NCI-H2196 (cell line): Measurements from ENCODE around the gene PRKG1.

Experiments used
- DNase-seq: peaks from one replicate; lab custom pipeline; 2025; ENCODE audit not compliant: unreplicated experiment; lab: John Stamatoyannopoulos, UW

PRKG1 gene

GRCh38 chr10:51629934-51630639, 555.8 kb downstream of the PRKG1 start:
- DNase-seq, result no peak

DNA sequence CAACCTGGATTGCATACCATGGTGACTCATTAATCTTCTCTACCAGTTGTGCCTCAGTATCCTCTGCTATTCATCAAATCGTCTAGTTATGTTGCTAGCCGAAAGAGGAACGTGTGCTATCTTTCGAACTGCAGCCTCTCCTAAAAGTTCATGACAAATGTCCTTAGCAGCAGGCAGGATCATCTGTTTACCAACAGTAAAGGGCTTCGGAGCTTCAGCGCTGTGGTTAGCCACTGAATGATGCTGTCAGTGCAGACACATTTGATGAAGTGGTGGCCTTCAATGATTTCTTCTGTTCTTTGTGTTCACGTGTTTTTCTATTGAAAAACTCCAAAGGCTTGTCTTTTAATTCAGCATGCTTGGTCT, 556.3 kb downstream of the PRKG1 start:
- DNase-seq, result no peak

DNA sequence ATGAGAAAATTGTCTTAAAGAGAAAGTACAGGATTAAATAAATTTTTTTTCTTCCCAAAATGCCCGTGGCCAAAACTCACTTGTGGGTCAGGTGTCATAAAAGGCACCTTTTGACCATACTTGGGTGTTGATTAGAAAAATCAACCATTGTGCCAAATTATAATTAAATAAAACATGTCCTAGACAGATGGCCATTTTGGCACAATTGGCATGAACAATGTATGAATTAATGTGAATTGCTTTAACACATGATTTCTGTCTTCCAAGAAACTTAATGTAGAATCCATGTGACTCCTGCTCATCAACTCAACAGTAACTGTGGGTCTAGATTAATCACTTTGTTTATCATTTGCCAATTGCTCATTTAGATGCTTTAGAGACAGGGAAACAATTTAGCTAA, 561.1 kb downstream of the PRKG1 start:
- no peak for DNase-seq

DNA sequence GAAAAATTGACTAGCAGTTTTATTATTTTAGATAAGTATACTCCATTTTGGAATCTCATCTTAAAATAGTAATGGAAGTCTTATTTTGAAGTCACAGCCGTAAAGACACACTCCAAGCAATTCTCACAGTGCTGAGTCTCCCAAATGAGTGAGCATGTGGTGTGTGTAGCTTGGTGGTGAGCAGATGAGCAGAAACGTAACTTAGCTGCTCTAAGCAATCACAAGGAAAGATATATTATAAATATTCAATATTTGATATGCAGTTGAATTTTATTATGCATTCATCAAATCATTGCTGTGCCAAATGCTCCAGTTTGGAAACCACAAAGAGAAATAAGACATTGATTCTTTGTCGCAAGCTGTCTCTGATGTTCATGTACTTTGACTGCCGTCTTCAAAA, 563.9 kb downstream of the PRKG1 start:
- DNase-seq, result no peak

DNA sequence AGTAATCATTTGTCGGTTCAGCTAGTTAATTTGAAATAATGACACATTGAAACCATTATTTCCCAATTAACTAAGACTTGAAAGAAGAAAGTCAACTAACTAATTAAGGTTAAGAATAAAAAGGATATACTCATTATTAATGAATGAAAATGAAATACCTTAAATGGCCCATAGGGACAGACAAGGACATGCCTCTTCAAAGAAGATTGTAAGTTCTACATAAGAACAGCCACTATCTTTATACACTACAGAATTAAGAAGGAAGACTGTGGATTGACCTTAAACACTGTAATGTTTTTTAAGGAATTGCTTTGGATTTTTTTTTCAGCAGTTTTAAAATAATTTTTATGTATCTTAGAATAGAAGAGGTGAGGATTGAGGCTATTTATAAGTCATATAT, 564.5 kb downstream of the PRKG1 start:
- DNase-seq, result no peak

DNA sequence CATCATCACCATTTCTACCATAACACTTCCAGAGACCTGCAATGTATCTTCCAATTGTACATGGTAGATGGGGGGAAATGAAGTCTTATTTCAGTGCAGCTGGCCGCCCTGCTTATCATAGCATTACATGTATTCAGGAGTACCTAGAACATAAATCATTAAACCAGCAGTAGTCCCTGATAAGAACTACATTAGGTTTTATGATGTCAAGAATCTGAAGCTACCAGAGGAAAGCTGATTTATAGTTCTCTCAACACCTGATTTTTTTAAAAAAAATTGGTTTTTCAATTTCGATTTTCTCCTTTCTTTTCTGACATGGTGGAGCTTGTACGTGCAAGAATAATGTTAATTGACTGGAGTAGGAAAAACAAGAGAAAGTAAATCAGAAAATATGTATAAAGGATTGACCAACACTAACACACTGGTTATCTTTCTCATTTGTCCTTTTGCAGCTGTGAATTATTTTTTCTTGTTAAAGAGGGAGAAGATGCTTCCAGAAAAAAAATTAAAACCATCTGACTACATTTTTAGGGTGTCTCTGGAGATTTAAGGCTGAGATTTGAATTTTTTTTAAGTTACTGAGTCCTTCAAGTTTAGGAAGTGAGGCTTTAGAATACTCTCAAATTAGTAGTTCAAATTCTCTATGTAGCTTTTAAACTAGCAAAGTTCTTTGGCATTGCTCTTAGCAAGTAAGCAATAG, 566.0 kb downstream of the PRKG1 start:
- no peak for DNase-seq

- no peak for DNase-seq
These were observed 568.3 kb downstream of the PRKG1 start for GRCh38 chr10:51642581-51642980.

DNA sequence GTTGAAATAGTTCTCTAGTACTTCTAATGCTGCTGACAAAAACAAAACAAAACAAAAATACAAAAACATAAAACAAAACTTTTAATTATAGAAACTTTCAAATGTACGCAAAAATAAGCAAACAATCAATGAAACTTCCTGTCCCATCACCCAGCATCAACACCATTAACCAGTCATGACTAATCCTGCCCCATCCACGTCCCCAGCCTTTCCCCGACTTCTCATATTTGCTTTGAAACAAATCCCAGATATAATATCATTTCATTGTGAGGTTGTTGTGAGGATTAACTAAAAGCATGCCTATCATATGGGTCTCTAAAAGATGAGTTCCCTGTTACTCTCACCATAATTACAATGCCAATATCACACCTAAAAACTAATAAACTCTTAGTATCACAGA, 569.4 kb downstream of the PRKG1 start:
- DNase-seq, result no peak

GRCh38 chr10:51649064-51649463, 574.8 kb downstream of the PRKG1 start:
- DNase-seq, result no peak

DNA sequence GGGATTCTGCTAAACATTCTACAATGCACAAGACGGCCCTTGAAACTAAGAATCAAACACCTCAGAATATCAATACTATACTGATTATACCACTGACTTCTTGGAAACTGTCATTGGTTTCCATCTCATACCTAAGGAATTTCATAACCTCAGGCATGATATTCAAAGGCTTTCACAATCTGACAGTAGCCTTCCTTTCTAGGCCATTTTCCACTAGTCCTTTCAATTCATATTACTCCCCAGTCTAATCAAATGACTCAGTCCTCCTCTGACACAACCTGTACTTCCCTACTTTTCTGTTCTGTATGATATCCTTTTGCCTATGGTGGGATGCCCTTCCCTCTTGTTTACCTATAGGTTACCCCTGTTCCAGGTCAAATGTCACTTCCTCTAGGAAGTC, 576.8 kb downstream of the PRKG1 start:
- no peak for DNase-seq

DNA sequence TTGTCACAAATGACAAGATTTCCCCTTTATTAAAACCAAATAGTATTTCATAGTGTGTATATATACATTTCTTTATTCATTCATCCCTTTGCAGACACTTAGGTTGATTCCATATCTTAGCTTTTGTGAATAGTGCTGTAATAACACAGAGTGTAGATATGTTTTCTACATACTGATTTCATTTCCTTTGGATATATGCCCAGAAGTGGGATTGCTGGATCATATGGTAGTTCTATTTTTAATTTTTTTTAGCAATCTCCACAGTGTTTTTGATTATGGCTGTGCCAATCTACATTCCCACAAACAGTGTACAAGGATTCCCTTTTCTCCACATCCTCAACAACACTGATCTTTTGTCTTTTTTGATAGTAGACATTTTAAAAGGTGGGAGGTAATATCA, 578.7 kb downstream of the PRKG1 start:
- DNase-seq, result no peak

- no peak for DNase-seq
These were observed 580.6 kb downstream of the PRKG1 start for GRCh38 chr10:51654918-51655317.

GRCh38 chr10:51656503-51656902, 582.2 kb downstream of the PRKG1 start:
- DNase-seq, result no peak

- DNase-seq, result no peak
These were observed 583.7 kb downstream of the PRKG1 start for GRCh38 chr10:51658000-51658399.

DNA sequence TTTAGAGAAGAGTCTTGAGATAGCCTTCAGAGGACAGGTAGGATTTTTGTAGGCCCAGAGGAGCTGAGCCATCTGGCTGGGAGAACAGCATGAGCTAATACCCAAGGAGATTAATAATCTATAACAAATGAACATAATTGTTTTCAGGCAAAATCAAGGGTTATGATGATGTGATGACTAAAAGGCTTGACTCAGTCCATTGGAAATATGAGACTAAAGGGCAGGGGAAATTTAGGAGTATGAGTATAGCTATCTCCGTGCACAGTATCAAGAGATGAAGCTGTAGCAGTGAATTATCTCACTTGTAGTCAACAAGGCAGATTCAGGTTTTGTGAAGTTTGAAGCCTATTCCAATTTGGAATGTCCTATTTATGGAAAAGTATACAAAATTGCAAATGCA, 585.1 kb downstream of the PRKG1 start:
- no peak for DNase-seq

DNA sequence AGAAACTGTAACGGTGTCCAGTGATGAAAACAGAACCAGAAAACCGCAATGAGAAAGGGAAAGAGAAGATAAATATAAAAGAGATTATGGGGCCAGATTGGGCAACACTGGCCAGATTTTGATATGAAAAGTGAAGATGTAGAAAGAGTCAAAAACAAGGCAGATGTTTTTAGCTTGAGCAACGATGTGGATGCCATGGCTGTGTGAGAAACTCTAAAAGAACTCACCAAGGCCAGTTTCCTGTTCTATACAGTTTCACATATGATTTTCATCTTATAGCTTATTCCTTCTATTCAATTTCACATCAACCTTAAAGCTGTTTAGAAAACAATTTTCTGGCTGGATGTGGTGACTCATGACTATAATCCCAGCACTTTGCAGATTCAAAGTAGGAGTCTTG, 588.8 kb downstream of the PRKG1 start:
- no peak for DNase-seq

- DNase-seq, result no peak
These were observed 592.2 kb downstream of the PRKG1 start for GRCh38 chr10:51666456-51666855.

DNA sequence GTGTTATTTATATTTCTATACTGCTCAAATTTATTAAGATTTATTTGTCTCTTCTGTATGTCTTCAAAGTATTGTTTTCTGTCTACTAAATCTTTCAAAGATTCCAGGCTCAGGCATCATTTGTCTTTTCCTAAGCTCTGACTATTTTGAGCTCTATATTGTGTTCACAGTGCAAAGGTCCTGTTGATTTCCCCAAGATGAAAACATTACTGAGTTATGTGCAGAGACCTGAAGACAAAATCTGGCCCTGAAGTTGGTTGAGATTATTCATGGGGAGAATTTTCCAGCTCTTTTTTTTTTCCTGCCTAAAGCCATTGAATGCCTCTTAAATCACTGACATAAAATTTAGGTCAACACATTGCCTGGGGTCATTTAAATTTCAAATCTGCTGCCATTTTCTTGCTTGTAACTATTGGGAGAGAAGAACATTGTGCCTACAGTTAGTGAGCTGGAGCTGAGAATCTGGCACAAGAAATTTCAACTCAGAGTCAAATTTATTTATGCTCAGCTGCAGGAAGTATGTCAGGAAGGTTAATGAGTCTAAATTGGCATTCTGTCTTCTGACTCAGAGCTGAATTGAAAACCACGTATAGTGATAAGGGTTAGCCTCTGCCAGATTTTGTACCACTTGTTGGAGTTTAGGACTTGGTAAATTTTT, 593.5 kb downstream of the PRKG1 start:
- no peak for DNase-seq

DNA sequence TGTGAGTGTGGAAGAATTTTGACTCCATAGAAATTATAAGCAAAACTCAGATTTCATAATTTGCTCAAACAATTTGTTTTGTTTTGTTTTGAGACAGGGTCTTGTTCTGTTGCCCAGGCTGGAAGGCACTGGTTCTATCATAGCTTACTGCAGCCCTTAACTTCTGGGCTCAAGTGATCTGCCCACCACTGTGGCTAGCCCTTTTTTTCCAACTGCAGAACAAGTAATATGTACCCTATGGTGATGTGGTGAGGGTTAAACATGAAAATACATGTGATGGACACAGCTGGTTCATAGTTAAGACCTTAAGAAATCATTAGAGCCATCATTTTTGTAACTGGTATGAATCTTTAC, 594.0 kb downstream of the PRKG1 start:
- DNase-seq, result no peak

- DNase-seq, result no peak
These were observed 594.8 kb downstream of the PRKG1 start for GRCh38 chr10:51669041-51669440.

GRCh38 chr10:51672039-51672535, 597.8 kb downstream of the PRKG1 start:
- no peak for DNase-seq

GRCh38 chr10:51675088-51675487, 600.8 kb downstream of the PRKG1 start:
- no peak for DNase-seq
